Breast epithelium (tissue), 3 donors: ENCODE data around the gene GCLM.
"Not testable (repeated sequence)": the region's sequence is repeated elsewhere in the genome, so short reads cannot be mapped to it uniquely, and the experiment has no call there.

Source experiments
- CTCF ChIP-seq, 3 donors: fragments of 450-650 bp; IDR thresholded peaks; one replicate each; pipeline ENCODE4 v1.5.1; 2016 to 2017; ENCODE audit warnings: antibody characterized with exemption in 3 of 3, mild to moderate bottlenecking in 3 of 3, moderate library complexity in 3 of 3
- POLR2A ChIP-seq: fragments of 450-650 bp; IDR thresholded peaks from one replicate; pipeline ENCODE4 v1.6.1; 2016; ENCODE audit warnings: antibody characterized with exemption, mild to moderate bottlenecking, moderate library complexity

- peak; percentile 16 to 33 (median 17) for TF ChIP-seq CTCF (IDR thresholded peaks at IDR 0.05)
- TF ChIP-seq POLR2A = not testable (repeated sequence)
These were observed 58.4 kb downstream of the GCLM start for GRCh38 chr1:93850687-93851326.
